ENCODE measurements around the gene NR1H4. TPM values are rescaled to one million over a fixed set of nuclear protein-coding genes. Genes with fewer than 3 reads are reported as not detected.

The NR1H4 gene
- total RNA-seq, 4 donors from 2014 or later: not detected

- no peak for TF ChIP-seq EP300 (IDR thresholded peaks at IDR 0.05)
- no peak for TF ChIP-seq POLR2A (IDR thresholded peaks at IDR 0.05)
- TF ChIP-seq POLR2AphosphoS5 (IDR thresholded peaks at IDR 0.05): no peak
- TF ChIP-seq CTCF (IDR thresholded peaks at IDR 0.05): no peak
- Histone ChIP-seq H3K27me3 (peaks cover 4% of the 10 kb centered on the region), H3K4me1 (peaks cover 0 to 18% (median 10%) of the 10 kb centered on the region in 3 donors), H3K36me3 (no peaks in the 10 kb centered on the region), H3K27ac (peak overlapping the region in 3 of 4 donors; percentile 68 to 79 (median 76)), H3K4me3 (peak overlapping the region; percentile 51 to 69), H3K9me3 (no peaks in the 10 kb centered on the region)
- ATAC-seq: no peak
- 13 to 15% methylated on average over 8 to 13 of the region's 15 CpGs for WGBS, 2 donors (ENCODE audit: low coverage in 1 of 2)
These were observed 100.8 kb downstream of the NR1H4 start for GRCh38 chr12:100574187-100575074.

- Histone ChIP-seq H3K36me3 (no peaks in the 10 kb centered on the region), H3K4me3 (no peak overlapping the region), H3K4me1 (peaks cover 0 to 18% (median 10%) of the 10 kb centered on the region in 3 donors), H3K27me3 (peaks cover 4% of the 10 kb centered on the region), H3K27ac (no peak overlapping the region), H3K9me3 (no peaks in the 10 kb centered on the region)
- WGBS, 2 donors (ENCODE audit: low coverage in 1 of 2): 51 to 56% methylated on average over 3 of the region's 3 CpGs
- ATAC-seq: no peak
- no peak for TF ChIP-seq CTCF (IDR thresholded peaks at IDR 0.05)
- TF ChIP-seq POLR2AphosphoS5 (IDR thresholded peaks at IDR 0.05): no peak
- no peak for TF ChIP-seq POLR2A (IDR thresholded peaks at IDR 0.05)
- TF ChIP-seq EP300 (IDR thresholded peaks at IDR 0.05): no peak
These were observed 102.8 kb downstream of the NR1H4 start for GRCh38 chr12:100576331-100577036.

- WGBS, 2 donors (ENCODE audit: low coverage in 1 of 2): 90 to 93% methylated on average over 5 of the region's 5 CpGs
- H3K27ac ChIP-seq: no peak overlapping the region
- H3K27me3 ChIP-seq: peaks cover 4% of the 10 kb centered on the region
- no peak for ATAC-seq
- H3K4me1 ChIP-seq: peaks cover 0 to 10% (median 8%) of the 10 kb centered on the region in 3 donors
- H3K9me3 ChIP-seq: peaks cover 0 to 5% (median 0%) of the 10 kb centered on the region in 3 donors
- TF ChIP-seq EP300 (IDR thresholded peaks at IDR 0.05) (no peak), POLR2AphosphoS5 (IDR thresholded peaks at IDR 0.05) (no peak)
- no peaks in the 10 kb centered on the region for H3K36me3 ChIP-seq
- H3K4me3 ChIP-seq: no peak overlapping the region
These were observed 105.3 kb downstream of the NR1H4 start for GRCh38 chr12:100578923-100579322.

GRCh38 chr12:100579844-100580243 lies 106.2 kb downstream of the NR1H4 start:
- no peaks in the 10 kb centered on the region for H3K36me3 ChIP-seq
- H3K27ac ChIP-seq: no peak overlapping the region
- peaks cover 0 to 5% (median 0%) of the 10 kb centered on the region in 3 donors for H3K9me3 ChIP-seq
- peaks cover 0 to under 1% (median 0%) of the 10 kb centered on the region in 3 donors for H3K4me1 ChIP-seq
- no peak for TF ChIP-seq POLR2A (IDR thresholded peaks at IDR 0.05)
- peaks cover 4% of the 10 kb centered on the region for H3K27me3 ChIP-seq
- WGBS, 2 donors (ENCODE audit: low coverage in 1 of 2): 50 to 100% methylated on average over 2 of the region's 2 CpGs
- ATAC-seq: no peak
- H3K4me3 ChIP-seq: no peak overlapping the region

- Histone ChIP-seq H3K27me3 (no peaks in the 10 kb centered on the region), H3K4me3 (no peak overlapping the region), H3K4me1 (no peaks in the 10 kb centered on the region), H3K36me3 (no peaks in the 10 kb centered on the region), H3K9me3 (peaks cover 0 to 27% (median 0%) of the 10 kb centered on the region in 3 donors), H3K27ac (no peak overlapping the region)
- 54 to 67% methylated on average over 1 to 3 of the region's 3 CpGs for WGBS, 2 donors (ENCODE audit: low coverage in 1 of 2)
- no peak for TF ChIP-seq POLR2A (IDR thresholded peaks at IDR 0.05)
- TF ChIP-seq CTCF (IDR thresholded peaks at IDR 0.05): no peak
- TF ChIP-seq POLR2AphosphoS5 (IDR thresholded peaks at IDR 0.05): no peak
- ATAC-seq: no peak
These were observed 110.6 kb downstream of the NR1H4 start for GRCh38 chr12:100584256-100584655.
